Keratinocyte (primary cell): Measurements from ENCODE around the gene KLHDC4. TPM values are rescaled to one million over a fixed set of nuclear protein-coding genes. Genes with fewer than 3 reads are reported as not detected.

ENCODE experiments used
- DNase-seq: peaks from one replicate; pipeline ENCODE4 v3.0.0-alpha.2; 2011; ENCODE audit warnings: low read depth, missing footprints, low spot score
- FAIRE-seq: peaks from 2 replicates; lab custom pipeline; 2011; peaks lifted over from hg19 to GRCh38; lab: Jason Lieb, UNC
- H2AFZ ChIP-seq: 2 replicates; pipeline ENCODE4 v1.6.0; 2012; ENCODE audit warnings: low read length, control low read depth, inconsistent platforms; ENCODE audit not compliant: control insufficient read depth
- H3K27ac ChIP-seq: 2 replicates; pipeline ENCODE4 v1.5.1; 2011; ENCODE audit warnings: low read length; ENCODE audit not compliant: control insufficient read depth, insufficient read depth
- H3K27me3 ChIP-seq: 3 replicates; pipeline ENCODE4 v1.6.0; 2011; ENCODE audit warnings: low read length; ENCODE audit not compliant: control insufficient read depth, insufficient read depth; ENCODE audit errors: extremely low read depth
- H3K36me3 ChIP-seq, 2 experiments: 2 replicates in 1 of 2; 3 replicates in 1 of 2; pipeline ENCODE4 v1.5.1; 2011; ENCODE audit warnings: low read length in 2 of 2, mild to moderate bottlenecking in 1 of 2; ENCODE audit not compliant: control insufficient read depth in 2 of 2, insufficient read depth in 2 of 2; ENCODE audit errors: extremely low read depth in 1 of 2
- H3K4me1 ChIP-seq: 3 replicates; pipeline ENCODE4 v1.5.1; 2011; ENCODE audit warnings: low read length; ENCODE audit not compliant: control insufficient read depth, insufficient read depth; ENCODE audit errors: extremely low read depth
- H3K4me2 ChIP-seq: 3 replicates; pipeline ENCODE4 v1.6.0; 2011; ENCODE audit warnings: low read depth, low read length; ENCODE audit not compliant: control insufficient read depth, insufficient read depth; ENCODE audit errors: extremely low read depth
- H3K4me3 ChIP-seq, 3 experiments: fragments of 200-600 bp in 1 of 3; sonication (generic) in 1 of 3; 2 replicates in 2 of 3; 3 replicates in 1 of 3; pipeline ENCODE4 v1.5.1; 2011 to 2016; ENCODE audit warnings: low read length in 3 of 3, mild to moderate bottlenecking in 3 of 3, control low read depth in 2 of 3, inconsistent platforms in 1 of 3, low read depth in 1 of 3, mixed read lengths in 1 of 3, mixed run types in 1 of 3, moderate library complexity in 1 of 3; ENCODE audit not compliant: control insufficient read depth in 2 of 3, insufficient read depth in 2 of 3; ENCODE audit errors: extremely low read depth in 1 of 3
- H3K79me2 ChIP-seq: 2 replicates; pipeline ENCODE4 v1.6.0; 2012; ENCODE audit warnings: low read length; ENCODE audit not compliant: control insufficient read depth, insufficient read depth
- H3K9ac ChIP-seq: 3 replicates; pipeline ENCODE4 v1.6.0; 2011; ENCODE audit warnings: low read length; ENCODE audit not compliant: control insufficient read depth, insufficient read depth; ENCODE audit errors: extremely low read depth
- H3K9me1 ChIP-seq: 3 replicates; pipeline ENCODE4 v1.6.0; 2011; ENCODE audit warnings: low read length; ENCODE audit not compliant: control insufficient read depth, insufficient read depth; ENCODE audit errors: extremely low read depth
- H3K9me3 ChIP-seq: 2 replicates; pipeline ENCODE4 v1.5.1; 2012; ENCODE audit warnings: low read depth, low read length; ENCODE audit not compliant: control insufficient read depth
- H4K20me1 ChIP-seq: 3 replicates; pipeline ENCODE4 v1.6.0; 2011; ENCODE audit warnings: low read length; ENCODE audit not compliant: control insufficient read depth, insufficient read depth; ENCODE audit errors: extremely low read depth
- EZH2 ChIP-seq: IDR thresholded peaks from one replicate; pipeline ENCODE4 v1.6.1; 2012; ENCODE audit warnings: inconsistent platforms, mild to moderate bottlenecking, low read length, moderate library complexity
- dilution Hi-C: fragments of 300-500 bp; cut with MboI; formaldehyde crosslinking; loops from one replicate; pipeline ENCODE4 v1.7.0; 2020; ENCODE audit warnings: low sequenced_read_pairs; ENCODE audit not compliant: extremely low pct_ligation_motif_present
- polyA plus RNA-seq, 5 experiments: library from polyadenylated mRNA; depleted of rRNA in 3 of 5; stranded (reverse) in 3 of 5; stranded (forward) in 1 of 5; unstranded in 1 of 5; fragments of >200 nt; gene quantifications; 1 replicate in 1 of 5; 2 replicates in 3 of 5; 3 replicates in 1 of 5; pipeline versions ENCODE4 v1.2.1 to v1.2.3, GENCODE V29; 2011 to 2012; ENCODE audit warnings: missing spikeins in 2 of 5, low read depth in 1 of 5, low replicate concordance in 1 of 5
- TF ChIP-seq, protein P1 (sequence below), 3 experiments: IDR thresholded peaks in 1 of 3; conservative IDR thresholded peaks in 1 of 3; optimal IDR thresholded peaks in 1 of 3; 2 replicates in 2 of 3; 3 replicates in 1 of 3; pipeline versions ENCODE3 to v1.5.1; 2011; ENCODE audit warnings: low read length in 3 of 3, mild to moderate bottlenecking in 3 of 3, moderate library complexity in 2 of 3, control low read depth in 1 of 3, inconsistent platforms in 1 of 3; ENCODE audit not compliant: insufficient read depth in 2 of 3; ENCODE audit errors: extremely low read depth in 1 of 3

The KLHDC4 gene
- polyA plus RNA-seq, 1 donor (not counting 4 experiments of a cell fraction or from before 2014, with no cell fraction given) = 13.4 TPM

DNA sequence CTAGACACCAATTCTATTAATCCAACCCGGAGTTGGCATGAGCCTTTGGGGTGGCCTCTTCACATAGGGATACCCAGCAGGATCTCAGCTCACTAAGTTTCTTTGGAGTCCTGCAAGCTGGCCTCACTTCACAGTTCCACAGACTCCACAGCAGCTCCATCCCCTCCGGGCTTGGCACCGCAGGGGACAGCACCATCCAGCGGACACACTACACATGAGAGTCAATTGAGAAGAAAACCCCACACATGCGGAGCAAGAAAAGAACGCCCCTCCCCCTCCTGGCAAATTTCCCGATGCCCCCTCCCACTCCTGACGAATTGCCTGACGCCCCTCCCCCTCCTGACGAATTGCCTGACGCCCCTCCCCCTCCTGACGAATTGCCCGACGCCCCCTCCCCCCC is 31.1 kb downstream of the KLHDC4 start:
- Histone ChIP-seq H3K4me2 (no peak overlapping the region), H2AFZ (no peak overlapping the region), H3K9me3 (no peaks in the 10 kb centered on the region), H3K4me3 (no peak overlapping the region), H3K4me1 (no peaks in the 10 kb centered on the region), H3K27ac (no peak overlapping the region), H4K20me1 (peaks cover 4% of the 10 kb centered on the region), H3K36me3 (peaks cover 6 to 17% of the 10 kb centered on the region in 2 experiments), H3K27me3 (no peaks in the 10 kb centered on the region), H3K79me2 (peaks cover 2% of the 10 kb centered on the region), H3K9me1 (no peaks in the 10 kb centered on the region), H3K9ac (no peak overlapping the region)
- TF ChIP-seq, protein P1, sequence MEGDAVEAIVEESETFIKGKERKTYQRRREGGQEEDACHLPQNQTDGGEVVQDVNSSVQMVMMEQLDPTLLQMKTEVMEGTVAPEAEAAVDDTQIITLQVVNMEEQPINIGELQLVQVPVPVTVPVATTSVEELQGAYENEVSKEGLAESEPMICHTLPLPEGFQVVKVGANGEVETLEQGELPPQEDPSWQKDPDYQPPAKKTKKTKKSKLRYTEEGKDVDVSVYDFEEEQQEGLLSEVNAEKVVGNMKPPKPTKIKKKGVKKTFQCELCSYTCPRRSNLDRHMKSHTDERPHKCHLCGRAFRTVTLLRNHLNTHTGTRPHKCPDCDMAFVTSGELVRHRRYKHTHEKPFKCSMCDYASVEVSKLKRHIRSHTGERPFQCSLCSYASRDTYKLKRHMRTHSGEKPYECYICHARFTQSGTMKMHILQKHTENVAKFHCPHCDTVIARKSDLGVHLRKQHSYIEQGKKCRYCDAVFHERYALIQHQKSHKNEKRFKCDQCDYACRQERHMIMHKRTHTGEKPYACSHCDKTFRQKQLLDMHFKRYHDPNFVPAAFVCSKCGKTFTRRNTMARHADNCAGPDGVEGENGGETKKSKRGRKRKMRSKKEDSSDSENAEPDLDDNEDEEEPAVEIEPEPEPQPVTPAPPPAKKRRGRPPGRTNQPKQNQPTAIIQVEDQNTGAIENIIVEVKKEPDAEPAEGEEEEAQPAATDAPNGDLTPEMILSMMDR (optimal IDR thresholded peaks at IDR 0.05 in 1 of 3, IDR thresholded peaks at IDR 0.05 in 1 of 3, conservative IDR thresholded peaks at IDR 0.05 in 1 of 3; ENCODE audit: extremely low read depth in 1 of 3, insufficient read depth in 2 of 3, low read length in 3 of 3) = no peak
- no peak for TF ChIP-seq EZH2
- DNase-seq (no peak), FAIRE-seq (no peak)
- dilution Hi-C loops = no loop called here

DNA sequence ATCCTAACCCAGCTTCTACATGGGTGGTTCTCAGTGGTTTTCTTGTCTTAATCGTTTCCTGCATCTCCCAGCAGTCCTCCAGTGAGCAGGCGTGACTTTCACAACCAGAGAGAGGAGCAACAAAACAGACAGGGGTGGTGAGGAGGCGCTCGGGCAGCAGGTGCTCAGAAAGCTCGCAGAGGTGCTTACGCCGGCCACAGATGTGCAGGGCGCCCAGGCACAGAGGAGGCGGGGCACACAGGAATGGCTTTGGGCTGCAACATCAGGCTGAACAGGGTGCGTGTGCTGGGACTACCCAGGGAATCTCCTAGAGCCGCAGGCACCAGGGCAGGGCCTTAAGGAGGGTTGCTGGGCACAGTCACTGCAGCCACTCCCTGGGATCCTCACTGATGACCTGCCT is 32.6 kb downstream of the KLHDC4 start:
- Histone ChIP-seq H3K79me2 (peaks cover 2% of the 10 kb centered on the region), H3K36me3 (peaks cover 10 to 23% of the 10 kb centered on the region in 2 experiments), H4K20me1 (peaks cover 4% of the 10 kb centered on the region), H3K4me3 (no peak overlapping the region), H3K9ac (no peak overlapping the region), H3K27ac (no peak overlapping the region), H3K4me2 (no peak overlapping the region), H3K9me1 (no peaks in the 10 kb centered on the region), H3K27me3 (no peaks in the 10 kb centered on the region), H3K4me1 (no peaks in the 10 kb centered on the region), H3K9me3 (no peaks in the 10 kb centered on the region), H2AFZ (no peak overlapping the region)
- dilution Hi-C loops = no loop called here
- TF ChIP-seq EZH2 = no peak
- TF ChIP-seq, protein P1 (optimal IDR thresholded peaks at IDR 0.05 in 1 of 3, IDR thresholded peaks at IDR 0.05 in 1 of 3, conservative IDR thresholded peaks at IDR 0.05 in 1 of 3; ENCODE audit: extremely low read depth in 1 of 3, insufficient read depth in 2 of 3, low read length in 3 of 3) = no peak
- no peak for DNase-seq
- FAIRE-seq = no peak
